HT1080 (cell line): Measurements from ENCODE around the gene FOXO3B. TPM values are rescaled to one million over a fixed set of nuclear protein-coding genes. Genes with fewer than 3 reads are reported as not detected.
"Not testable (repeated sequence)": the region's sequence is repeated elsewhere in the genome, so short reads cannot be mapped to it uniquely, and the experiment has no call there.

Experiments
- DNase-seq: peaks from one replicate; pipeline ENCODE4 v3.0.0-alpha.2; 2015; ENCODE audit warnings: low read depth
- polyA plus RNA-seq, 2 experiments: library from polyadenylated mRNA; depleted of rRNA; stranded (reverse); fragments of >200 nt; gene quantifications; 2 replicates each; pipeline ENCODE4 v1.2.3, GENCODE V29; 2015
- total RNA-seq: library from RNA; depleted of rRNA; stranded (reverse); fragments of >200 nt; shearing (Covaris generic); gene quantifications from 2 replicates; pipeline ENCODE4 v1.2.3, GENCODE V29; 2014; rRNA removed

FOXO3B gene
- total RNA-seq, result 2.7 and 3.0 TPM in 2 replicates
- 2.4 and 4.1 TPM in 2 replicates for polyA plus RNA-seq (2015; cell fraction: cytosol; rRNA removed)
- polyA plus RNA-seq (2015; cell fraction: nucleus; rRNA removed), result 4.0 and 4.7 TPM in 2 replicates

DNA sequence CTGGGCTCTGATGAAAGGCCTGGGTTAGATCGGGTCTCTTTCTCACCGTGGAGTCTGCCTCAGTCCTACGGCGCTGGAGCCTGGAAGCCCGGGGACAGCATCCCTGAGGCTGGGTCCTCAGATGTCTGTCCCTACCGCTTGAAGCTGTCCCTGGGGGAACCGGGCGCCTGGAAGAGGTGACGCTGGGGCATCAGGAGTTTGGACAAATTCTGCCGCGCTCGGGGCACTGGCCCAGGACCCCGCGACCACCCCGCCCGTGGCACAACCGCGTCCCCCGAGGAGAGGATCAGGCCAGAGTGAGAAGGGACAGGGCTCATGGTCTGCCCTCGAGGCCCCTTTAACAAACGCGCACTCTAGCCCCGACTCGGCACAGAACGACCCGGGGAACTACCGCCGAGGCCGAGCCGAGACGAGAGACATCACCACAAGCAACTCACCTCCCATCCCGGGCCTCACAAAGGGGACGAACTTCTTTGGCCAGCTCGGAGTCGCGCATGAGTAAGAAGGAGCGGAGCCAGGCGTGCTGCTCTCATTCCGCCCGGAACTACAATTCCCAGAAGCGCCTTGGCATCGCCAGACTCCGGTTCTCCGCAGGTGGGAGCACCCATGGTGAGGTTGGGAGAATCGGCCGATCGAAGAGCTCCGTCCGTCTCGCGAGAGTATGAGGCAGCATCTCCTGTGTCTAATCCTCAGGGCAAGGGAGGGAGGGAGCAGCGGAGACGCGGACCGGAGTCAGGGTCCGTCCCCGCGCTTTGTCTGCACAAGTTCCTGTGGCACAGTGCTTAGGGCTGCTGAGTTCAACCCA is at the start of gene FOXO3B:
TSS of gene FOXO3B (minus strand) at position 548 of the 805 bp plus-strand sequence. CDS start 663 bp downstream, outside the sequence.
- peak; percentile 95 for DNase-seq

DNA sequence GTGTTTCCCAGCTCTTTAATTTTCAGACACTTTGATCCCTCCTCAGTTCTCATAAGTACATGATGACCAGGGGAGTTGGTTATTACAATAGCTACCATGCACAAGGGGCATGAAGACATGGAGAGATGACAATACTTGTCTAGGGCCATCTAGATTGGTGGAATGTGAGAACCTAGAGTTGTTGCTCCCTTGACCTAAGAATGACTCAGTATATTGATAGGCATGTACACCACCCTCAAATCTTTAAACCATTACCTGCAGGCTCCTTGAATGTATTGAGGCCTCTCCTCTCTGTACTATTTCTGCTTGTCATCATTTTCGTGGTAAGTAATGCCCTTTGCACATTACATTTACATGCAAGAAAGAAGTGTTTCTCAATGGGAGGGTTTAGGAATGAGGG is 41.4 kb upstream of the FOXO3B start:
- DNase-seq, result not testable (repeated sequence)

DNA sequence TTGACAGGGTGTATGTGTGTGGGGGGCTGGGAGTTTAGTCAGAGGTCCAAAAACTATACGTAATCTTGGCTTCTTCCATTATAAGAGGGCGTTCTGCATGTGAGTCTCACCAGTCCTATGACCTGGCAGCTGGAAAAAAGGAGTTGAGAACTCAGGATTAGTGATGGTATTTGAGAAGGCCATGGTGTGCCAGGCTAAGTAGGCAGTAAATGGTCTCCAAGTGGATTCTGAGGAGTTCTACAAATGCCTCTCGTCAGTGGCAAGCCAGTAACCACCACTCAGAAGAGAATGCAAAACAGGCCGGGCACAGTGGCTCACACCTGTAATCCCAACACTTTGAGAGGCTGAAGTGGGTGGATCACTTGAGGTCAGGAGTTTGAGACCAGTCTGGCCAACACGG is 40.5 kb upstream of the FOXO3B start:
- not testable (repeated sequence) for DNase-seq

DNA sequence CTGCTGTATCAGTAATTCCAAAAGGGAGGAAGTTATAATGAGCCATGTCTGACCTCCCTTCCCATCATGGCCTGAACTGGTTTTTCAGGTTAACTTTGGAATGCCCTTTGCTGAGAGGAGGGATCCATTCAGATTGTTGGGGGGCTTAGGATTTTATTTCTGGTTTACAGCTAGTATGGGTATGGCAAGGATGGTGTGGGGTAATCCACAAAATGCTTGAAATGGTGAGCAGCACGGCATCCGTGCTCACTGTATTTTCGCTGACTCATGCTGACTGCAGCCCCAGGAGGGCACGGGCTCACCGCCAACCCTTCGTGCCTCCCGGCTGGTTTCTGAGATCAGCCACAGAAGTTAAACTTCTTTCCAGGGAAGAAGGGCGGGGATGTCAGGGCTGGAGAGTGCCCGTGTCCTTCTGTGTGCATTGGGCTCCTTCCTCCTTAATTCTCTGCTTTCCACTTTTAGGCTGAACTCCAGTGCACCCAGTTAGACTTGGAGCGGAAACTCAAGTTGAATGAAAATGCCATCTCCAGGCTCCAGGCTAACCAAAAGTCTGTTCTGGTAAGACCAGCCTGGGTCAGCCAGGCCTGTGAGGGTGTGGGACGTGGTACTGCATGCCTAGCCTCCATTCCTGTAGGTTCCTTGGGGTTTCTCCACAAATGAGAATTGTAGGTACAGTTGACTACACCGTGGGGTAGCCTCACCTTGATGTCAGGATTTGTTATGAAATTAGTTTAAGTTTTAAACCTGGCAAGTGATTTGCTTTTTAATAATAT is 39.8 kb upstream of the FOXO3B start:
- not testable (repeated sequence) for DNase-seq

DNA sequence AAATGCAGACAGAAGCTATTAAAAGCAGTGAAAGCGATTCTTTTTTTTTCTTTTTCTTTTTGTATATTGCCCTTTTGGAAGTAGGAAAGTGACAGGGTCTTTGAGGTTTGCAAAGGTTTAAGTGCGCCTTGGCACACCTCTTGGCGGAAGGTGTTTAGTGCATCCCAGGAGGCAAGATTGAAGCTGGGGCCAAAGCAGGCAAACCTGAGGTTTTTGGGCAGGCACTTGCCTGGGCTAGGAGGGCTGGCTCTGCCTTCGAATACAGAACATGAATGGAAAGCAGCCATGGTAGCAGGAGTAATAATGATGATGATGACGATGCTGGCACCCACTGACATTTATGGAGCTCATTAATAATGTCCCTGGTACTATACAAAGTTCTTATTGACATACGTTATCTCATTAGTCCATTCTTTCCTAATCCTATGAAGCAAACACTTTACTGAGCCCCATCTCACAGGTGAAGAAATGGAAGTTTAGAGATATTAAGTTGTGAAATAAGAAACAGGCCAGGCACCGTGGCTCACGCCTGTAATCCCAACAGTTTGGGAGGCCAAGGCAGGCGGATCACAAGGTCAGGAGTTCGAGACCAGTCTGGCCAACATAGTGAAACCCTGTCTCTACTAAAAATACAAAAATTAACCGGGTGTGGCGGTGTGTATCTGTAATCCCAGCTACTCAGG is 37.5 kb upstream of the FOXO3B start:
- DNase-seq, result not testable (repeated sequence)

DNA sequence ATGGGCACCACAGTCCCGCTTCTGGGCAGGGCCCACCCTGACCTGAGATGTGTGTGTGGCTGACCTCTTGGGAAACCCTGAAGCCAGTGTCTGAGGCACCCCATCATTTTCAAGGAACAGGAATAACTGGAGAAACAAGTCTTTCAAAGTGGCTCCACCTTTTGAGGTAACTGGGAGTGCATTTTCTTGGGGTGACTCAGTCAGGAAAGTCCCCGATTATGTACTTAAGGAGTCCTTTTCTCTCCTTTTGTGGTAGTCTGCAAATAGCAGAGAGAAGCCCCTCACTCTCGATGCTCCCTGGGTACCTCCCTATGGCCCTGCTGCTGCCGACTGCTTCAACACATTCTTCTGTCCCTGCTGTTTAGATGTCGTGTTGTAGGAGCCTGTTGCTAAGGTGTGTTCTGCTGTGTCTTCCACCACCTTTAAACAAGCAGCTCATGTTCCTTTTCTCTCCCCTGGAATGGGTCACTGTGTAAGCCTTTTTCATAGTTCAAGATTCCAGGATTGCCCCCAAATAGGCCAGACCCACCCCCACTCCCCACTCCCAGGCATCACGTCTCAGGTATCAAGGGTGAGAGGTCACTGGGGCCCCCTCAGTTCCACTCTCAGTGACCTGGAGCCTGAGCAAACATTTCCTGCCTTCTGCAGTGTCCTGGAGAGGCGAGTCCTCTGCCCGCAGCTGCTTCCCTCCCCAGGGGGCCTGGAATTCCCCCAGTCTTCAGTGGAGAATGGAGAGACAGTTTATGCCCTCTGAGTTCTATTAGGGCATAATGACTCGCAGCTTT is 36.7 kb upstream of the FOXO3B start:
- peak; percentile 56 for DNase-seq

DNA sequence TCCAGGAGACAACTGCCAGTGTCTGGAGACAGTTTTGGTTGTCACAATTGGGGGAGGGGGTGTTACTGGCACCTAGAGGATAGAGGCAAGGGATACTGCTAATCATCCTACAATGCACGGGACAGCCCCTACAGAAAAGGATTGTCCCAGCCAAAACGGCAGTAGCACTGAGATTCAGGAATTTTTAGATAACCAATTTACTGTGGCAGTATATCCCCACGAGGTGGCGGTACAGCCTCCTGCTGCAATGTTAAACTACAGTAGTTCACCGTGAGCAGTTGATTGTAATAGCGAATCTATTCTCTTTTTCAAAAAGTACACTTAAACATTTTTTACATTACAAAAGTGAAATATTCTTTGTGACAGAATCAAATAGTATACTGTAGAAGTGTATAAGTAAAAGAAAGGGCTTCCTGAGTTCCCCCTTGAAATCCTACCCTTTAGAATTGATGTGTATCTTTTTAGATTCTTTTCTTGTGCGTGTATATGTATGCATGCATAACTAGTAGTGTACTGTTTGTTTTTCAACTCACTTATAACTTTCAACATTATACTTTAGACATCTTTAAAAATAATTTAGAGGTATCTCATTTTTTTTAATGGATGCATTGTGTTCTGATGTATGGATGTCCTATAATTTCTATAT is 30.4 kb upstream of the FOXO3B start:
- DNase-seq, result peak; percentile 17

DNA sequence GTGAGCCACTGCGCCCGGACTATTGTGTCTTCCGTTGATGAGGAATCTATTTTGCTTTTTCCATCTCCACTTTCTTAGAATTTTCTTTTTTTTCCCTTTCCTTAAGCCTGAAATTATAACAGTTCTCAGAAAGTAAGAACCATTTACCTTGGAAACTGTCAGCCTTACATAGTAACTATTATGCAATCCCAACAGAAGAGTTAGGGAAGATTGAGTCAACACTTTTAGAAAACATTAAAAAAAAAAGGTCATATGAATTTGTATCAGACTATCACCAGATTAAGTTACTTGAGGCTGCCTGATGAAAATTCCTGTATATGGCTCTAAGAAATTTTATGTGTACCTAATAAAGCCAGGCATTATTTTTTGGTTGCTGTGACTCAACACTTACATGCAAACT is 26.1 kb upstream of the FOXO3B start:
- not testable (repeated sequence) for DNase-seq

DNA sequence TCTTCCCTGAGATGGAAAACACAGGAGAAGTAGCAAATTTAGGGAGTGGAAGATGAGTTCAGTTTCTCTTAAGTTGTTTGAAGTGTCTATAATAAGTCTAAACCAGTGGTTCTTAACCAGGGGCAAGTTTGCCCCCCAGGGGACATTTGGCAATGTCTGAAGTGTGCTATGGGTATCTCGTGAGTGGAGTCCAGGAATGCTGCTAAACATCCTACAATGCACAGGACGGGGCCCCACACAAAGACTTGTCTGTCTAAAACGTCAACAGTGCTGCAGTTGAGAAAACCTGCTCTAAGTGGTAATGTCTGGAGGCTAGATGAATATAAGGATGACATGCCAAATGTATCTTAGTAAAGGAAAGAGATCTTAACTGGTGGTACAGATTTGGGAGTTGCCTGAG is 23.8 kb upstream of the FOXO3B start:
- not testable (repeated sequence) for DNase-seq

DNA sequence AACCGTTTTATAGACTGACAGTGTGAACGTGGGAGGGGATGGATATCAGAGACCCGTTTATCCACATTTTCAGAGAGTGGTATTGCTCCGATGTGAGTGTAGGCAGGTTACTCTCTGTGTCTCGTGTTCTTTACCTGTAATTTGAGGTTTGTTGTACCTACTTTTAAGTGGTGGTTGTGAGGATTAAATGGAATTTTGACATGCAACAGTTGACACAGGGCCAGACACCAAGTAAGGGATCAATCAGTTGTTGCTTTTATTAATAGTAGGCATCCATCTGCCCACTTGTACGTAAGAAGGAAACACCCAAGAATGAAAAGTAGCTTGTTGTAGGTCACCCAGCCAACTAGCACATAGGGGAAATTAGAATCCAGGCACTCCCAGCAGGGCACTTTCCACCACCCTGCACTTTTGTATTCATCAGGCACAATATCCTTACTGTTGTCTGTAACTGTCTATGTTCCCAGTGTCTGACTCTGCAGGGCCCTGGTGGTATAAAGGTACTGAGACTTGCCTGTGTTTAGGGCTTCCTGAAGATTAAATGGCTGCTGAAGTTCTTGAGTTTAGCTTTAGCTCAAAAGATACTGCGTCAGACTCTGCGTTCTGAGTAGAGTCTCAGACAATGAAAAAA is 16.5 kb upstream of the FOXO3B start:
- DNase-seq, result not testable (repeated sequence)

DNA sequence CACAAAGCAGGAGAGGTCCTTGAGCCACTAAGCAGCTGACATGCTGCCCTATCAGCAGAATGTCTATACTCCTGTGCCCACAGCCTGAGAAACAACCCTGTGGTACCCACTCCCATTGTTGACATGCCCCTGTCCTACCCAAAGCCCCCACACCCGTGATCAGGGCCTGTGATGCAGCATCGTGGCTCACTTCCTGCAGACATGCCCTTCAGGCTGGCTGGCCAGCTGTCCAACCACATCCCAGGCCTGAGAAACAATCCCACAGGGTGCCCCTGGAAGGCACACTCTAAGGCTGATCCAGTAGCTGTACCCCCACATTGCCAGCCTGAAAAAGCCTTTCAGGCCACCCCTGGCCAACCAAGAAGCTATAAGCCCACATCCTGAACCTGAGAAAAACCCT is 13.0 kb upstream of the FOXO3B start:
- DNase-seq, result not testable (repeated sequence)

DNA sequence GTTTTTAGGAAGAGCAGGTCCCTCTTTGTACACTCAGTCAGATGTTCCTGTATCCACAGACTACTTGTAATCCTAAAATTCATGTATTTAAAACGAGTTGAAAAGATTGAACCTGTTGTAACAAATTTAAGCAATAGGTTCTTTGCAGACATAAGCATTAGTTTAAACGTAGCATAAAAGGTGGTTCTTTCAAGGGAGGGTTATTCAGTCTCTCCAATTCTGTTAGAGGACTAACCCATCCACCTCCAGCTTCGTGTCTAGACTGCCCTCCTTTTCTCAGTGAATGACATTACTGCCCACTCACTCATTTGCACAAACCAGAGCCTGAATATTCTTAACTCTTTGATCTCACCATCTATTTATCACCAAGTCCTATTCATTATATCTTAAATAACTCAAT is 554 bp upstream of the FOXO3B start:
- not testable (repeated sequence) for DNase-seq

DNA sequence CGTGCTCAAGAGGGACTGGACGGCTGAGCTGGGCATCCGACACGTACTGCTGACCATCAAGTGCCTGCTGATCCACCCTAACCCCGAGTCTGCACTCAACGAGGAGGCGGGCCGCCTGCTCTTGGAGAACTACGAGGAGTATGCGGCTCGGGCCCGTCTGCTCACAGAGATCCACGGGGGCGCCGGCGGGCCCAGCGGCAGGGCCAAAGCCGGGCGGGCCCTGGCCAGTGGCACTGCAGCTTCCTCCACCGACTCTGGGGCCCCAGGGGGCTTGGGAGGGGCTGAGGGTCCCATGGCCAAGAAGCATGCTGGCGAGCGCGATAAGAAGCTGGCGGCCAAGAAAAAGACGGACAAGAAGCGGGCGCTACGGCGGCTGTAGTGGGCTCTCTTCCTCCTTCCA is 4.7 kb downstream of the FOXO3B start:
- not testable (repeated sequence) for DNase-seq

DNA sequence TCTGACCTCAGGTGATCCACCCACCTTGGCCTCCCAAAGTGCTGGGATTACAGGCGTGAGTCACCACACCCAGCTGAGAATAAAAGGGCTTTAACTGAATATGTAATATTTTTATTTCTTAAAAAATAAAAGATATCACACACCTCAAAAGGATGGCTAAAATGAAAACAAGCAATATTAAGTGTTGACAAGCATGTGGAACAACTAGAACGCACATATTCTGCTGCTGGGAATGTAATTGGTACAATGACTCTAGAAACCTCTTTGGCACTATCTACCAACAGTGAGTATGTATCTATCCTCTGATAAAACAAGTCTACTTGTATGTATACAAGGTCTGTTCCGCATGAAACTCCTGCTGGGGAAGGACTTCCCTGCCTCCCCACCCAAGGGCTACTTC is 5.2 kb downstream of the FOXO3B start:
- not testable (repeated sequence) for DNase-seq

DNA sequence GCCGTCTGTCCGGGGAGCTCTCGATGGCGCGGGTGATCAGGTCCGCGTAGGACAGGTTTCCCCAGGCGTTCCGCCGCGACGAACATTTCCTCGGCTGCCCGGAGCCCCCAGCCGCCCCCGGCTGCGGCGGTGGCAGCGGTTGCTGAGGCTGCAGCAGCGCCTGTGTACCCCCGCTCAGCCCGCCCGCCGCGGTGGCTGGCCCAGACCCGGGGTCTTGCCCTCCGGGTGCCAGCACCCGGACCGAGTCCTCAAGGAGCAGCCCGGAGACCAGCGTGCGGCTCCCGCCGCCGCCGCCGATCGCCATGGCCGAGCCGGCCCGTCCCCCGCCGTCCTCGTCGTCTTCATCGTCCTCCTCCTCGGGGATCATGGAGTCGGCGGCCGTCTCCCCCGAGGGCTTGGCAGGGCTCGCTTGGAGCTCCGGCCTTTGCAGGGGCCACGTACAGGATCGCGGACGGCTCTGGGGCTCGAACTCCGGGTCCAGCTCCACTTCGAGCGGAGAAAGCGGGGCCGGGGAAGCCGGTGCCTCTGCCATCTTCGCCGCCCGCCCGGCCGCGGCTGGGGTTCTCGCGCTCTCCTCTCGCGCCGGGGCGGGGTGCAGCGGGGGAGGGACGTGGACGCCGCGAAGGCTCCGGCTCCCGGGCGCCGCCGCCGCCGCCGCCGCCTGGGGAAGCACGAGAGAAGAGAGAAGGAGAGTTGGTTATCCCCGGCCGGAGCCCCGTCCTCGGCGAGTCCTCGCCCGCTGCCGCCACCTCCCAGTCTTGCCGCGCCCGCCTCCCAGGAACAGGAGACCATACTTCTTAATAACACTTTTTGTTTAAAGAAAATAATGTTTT is 9.5 kb downstream of the FOXO3B start:
- not testable (repeated sequence) for DNase-seq

DNA sequence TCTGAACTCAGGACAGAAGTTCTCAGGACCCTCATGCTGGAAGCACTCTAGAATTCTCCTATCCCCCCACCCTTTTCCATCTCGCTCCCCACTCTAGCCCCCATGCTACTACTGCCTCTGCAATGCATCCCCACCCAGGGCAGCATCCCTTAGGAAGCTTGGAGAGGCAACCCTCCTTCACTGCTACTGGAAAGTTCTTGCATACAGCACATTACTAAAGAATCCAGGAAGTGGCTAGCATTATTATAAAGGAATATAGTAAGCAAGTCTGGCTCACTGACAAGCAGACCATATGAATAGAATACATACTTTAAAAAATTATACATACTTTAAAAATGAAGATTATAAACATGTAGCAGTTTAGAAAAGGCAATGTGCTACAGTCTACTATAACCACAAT is 13.5 kb downstream of the FOXO3B start:
- not testable (repeated sequence) for DNase-seq

DNA sequence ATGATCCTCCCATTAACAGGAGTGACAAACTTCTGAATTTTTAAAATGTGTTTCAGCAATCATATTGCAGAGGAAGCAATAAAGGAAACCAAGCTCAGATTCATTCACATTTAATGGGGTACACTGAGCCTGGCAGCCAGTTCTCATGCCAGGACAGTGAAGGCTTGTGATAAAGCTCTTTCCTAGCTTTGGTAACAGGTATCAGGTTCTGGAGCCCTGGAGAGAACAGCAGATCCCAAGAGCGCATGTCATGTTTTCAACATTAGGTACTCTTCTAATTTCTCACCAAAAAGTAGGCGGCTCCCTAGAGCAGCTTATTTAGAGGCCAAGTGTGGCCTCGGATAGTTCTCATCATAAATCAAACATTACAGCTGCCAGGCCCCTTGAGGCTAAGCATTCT is 14.6 kb downstream of the FOXO3B start:
- not testable (repeated sequence) for DNase-seq

DNA sequence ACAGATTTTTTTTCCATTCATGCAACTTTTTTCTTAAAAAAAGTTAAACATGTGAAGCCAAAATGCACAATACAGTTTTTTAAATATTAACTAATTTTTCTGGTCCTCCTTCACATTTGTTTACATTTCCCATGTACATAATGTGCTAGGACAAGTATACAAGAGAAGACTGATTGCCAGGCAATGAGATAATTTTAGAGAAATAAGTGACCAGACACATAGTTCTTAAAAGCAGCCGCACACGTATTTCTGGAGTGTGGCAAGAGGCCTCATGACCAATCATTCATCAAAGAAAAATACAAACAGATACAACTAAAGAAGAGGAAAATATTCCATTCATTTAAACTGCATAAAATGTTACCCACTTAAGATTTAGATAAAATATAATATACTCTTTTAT is 15.8 kb downstream of the FOXO3B start:
- not testable (repeated sequence) for DNase-seq
